GM19351 (cell line): ENCODE data around the gene MVB12B.
A peak's percentile ranks its signal among the peaks of the same experiment; 100 is the strongest.

Source experiments
- ATAC-seq: cut with Tn5 transposase; IDR thresholded peaks from one replicate; pipeline ENCODE4 v1.9.1; 2021; ENCODE audit warnings: mild to moderate bottlenecking, moderate library complexity; ENCODE audit not compliant: unreplicated experiment

Gene MVB12B

GRCh38 chr9:126380447-126380846 is 53.8 kb downstream of the MVB12B start:
- ATAC-seq, result no peak

GRCh38 chr9:126381195-126381594 is 54.6 kb downstream of the MVB12B start:
- ATAC-seq, result no peak

GRCh38 chr9:126383406-126384046 is 56.9 kb downstream of the MVB12B start:
- no peak for ATAC-seq

DNA sequence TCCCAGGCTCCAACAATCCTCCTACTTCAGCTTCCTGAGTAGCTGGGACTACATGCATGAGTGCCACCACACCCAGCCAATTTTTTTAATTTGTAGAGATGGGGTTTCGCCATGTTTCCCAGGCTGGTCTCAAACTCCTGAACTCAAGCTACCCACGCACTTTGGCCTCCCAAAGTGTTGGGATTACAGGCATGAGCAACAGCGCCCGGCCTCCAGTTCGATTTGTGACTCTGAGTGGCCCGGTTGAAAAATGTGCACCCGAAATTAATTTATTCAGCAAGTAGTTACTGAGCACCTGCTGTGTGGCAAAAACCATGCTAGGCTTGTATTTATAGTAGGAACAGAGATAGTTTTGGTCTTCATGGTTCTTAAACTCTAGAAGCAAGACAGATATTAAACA is 58.3 kb downstream of the MVB12B start:
- ATAC-seq, result no peak

DNA sequence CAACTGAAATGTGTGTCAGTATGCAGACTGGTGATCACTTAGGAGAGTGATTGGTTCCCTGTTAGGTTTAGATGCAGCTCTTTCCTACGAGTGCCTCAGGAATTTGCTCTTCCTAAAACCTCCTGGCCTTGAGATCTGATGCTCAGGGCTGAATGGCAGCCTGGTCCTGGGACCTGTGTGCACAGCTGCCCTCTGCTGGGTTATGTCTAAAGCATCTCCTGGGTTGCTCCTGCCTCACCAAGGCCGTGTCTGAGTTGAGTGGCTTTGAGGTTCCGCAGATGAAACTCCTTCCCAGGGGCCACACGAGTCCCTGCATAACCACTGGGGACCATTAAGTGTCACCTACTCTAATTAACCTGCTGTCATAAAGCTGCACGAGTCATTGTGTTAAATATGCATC is 59.5 kb downstream of the MVB12B start:
- ATAC-seq, result no peak

GRCh38 chr9:126386776-126387175 is 60.1 kb downstream of the MVB12B start:
- ATAC-seq, result no peak

- no peak for ATAC-seq
These were observed 62.5 kb downstream of the MVB12B start for GRCh38 chr9:126388964-126389708.

DNA sequence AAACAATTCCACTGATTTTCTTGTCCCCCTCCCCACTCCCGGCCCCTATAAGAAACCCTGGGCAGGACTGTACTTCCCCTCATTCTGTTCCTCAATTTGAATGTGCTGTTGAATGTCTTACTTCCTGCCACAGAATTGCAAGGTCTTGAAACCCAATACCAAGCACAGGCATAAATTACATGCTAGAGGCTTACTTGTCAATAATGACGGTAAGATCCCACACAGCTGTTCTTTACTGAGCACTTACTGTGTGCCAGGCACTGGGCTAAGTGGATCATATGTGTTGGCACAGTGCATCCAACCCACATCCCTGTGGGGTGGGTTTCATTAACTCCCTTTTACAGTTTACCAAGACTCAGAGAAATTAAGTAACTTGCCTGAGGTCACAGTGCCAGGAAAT is 63.4 kb downstream of the MVB12B start:
- ATAC-seq, result no peak

DNA sequence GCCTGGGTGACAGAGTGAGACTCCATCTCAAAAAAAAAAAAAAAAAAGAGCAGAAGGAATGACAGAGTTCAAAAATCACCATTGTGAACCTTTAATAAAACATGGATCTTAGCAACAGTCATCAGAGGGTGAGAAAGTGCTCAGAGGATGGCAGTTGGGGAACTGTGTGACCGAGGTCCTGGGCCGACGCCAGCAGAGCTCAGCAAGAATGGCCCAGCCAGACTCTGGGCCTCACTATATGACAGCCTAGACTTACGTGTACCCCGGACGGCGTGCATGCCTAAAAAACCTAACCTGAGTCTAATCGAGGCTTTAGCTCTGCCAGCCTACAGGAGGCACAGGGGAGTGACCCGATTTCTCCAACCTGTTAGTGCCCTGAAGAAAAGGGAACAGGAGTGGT is 64.3 kb downstream of the MVB12B start:
- ATAC-seq, result no peak

GRCh38 chr9:126391713-126392661 is 65.4 kb downstream of the MVB12B start:
- no peak for ATAC-seq

GRCh38 chr9:126392662-126393371 is 66.2 kb downstream of the MVB12B start:
- no peak for ATAC-seq

DNA sequence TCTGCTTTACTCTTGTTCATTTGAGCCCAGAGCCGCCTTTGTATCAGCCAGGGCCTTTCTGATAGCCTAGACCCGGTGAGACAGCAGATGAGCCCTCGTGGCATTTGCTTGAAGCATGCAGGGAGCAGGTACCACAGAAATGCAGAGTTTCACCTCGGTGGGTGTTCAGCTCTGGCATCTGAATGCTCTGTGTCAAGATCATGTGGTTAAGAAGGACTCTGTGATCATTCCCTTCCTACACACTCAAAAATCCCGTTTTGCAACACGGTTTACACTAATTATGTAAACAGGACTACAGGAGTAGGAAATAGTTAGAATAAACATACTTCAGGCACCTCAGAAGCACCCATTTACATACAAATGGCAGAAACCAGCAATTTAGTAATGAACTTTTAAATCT is 67.2 kb downstream of the MVB12B start:
- ATAC-seq, result no peak

DNA sequence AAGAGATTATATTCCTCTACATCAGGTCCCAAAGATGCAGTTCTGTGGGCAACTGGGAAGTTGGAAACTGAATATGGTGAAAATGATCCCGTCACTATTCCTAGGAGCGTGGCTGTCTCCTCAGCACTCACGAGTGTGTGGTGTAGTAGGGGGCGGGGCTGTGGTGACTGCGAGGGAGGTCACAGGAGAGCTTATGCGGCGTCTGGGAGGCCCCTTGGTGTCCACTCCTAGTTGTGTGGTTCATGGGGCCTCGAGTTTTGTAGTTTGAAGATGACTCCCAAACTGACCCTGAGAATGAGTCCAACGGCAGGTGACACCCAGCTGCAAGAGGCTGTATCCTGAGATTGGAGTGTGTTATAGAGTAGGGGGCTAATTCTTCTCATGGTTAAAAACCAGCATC is 68.2 kb downstream of the MVB12B start:
- no peak for ATAC-seq

GRCh38 chr9:126395439-126396212 is 69.0 kb downstream of the MVB12B start:
- no peak for ATAC-seq

GRCh38 chr9:126397056-126397455 is 70.4 kb downstream of the MVB12B start:
- ATAC-seq, result peak; percentile 89

DNA sequence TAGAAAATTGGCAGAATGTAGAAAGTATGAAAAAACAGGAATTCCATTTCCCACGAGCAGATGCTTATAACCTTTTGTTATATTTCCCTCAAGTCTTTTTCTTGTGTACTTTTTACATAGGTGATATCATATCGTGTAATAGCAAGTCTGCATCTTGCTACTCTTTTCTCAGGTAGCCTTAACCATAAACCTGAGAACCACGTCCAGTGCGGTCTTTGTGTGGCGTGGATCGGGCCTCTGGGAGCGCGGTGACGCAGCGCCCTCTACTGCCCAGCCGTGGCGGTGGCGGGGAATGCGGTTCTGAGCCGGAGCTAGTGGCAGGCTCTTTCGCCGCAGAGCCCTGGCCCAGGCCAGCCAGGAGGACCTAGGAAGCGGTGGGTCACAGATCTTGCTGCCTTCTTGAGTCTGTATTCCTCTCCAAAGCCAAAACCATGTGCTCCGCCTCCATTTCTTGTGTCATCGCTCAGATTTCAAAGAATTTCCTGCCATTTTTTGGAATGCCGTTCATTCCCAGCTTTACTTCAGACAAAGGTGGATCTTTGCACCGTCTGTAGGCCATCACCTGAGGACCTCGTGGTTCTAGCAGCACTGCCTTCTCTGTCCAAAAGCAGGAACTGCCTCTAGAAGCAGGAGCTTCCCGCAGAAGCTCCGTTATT is 71.9 kb downstream of the MVB12B start:
- ATAC-seq, result no peak

- ATAC-seq, result no peak
These were observed 72.6 kb downstream of the MVB12B start for GRCh38 chr9:126399251-126399650.

GRCh38 chr9:126399789-126400188 is 73.2 kb downstream of the MVB12B start:
- ATAC-seq, result no peak

DNA sequence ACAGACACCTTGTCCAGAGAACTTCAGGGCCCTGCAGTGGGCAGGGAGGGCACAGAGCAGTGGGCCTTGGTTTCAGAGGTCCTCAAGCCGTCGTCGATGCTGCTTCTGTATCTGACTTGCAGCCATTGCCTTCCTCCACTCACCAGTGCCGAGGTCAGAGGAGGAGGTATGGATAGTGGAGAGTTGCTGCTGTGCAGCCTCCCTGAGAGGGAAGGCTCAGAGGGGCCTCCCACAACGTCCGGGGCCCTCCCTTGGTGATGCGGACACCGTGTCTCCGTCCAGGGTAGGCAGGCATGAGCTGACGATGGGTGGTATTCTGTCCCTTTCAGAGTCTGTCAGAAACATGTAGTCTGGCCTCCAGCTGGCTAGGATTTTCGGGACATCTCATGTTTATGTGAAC is 73.9 kb downstream of the MVB12B start:
- no peak for ATAC-seq

DNA sequence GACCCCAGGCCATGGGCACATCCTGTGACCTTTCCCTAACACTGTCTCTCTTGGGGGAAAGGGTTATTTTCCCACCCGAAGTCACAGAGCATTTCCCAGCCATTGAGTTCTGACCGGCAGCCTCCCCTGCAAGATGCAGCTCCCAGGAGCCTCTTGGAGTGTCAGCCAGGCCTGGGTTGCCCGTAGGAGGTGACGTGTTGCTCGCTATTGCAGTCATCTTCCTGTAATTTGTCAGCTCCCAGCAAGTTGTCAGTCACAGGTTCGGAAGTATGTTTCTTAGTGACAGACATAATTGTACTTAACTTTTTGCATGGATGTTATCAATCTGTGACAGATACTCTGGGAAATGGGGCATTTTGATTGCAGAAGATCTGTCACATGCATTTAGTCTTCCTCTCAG is 74.5 kb downstream of the MVB12B start:
- ATAC-seq, result no peak
